ENCODE measurements around the gene HOMER2. TPM values are rescaled to one million over a fixed set of nuclear protein-coding genes. Genes with fewer than 3 reads are reported as not detected.

HOMER2 gene
- total RNA-seq, 1 experiment from 2014 or later = 22.1 TPM

DNA sequence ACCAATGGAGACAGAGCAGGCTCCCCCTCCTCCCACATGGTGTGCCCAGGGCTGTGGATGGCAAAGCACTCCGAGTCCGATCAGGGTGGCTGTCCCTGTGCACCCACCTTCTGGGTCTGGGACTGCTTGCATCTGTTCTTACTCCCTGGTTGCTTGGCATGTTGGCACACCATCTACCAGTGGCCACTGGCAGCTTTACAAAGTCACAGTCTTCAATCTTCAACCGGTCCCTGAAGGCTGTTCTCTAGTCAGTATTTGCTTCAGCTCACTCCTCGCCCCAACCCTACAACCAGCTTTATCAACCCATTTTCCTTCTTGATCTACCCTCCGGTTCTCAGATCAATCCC, 14.8 kb downstream of the HOMER2 start:
- no peak for DNase-seq (ENCODE audit: low read depth)
- in situ Hi-C loops (cut with HindIII; ENCODE audit: low pct_unique_long_range_greater_than_20kb, low sequenced_read_pairs) = no loop called here

DNA sequence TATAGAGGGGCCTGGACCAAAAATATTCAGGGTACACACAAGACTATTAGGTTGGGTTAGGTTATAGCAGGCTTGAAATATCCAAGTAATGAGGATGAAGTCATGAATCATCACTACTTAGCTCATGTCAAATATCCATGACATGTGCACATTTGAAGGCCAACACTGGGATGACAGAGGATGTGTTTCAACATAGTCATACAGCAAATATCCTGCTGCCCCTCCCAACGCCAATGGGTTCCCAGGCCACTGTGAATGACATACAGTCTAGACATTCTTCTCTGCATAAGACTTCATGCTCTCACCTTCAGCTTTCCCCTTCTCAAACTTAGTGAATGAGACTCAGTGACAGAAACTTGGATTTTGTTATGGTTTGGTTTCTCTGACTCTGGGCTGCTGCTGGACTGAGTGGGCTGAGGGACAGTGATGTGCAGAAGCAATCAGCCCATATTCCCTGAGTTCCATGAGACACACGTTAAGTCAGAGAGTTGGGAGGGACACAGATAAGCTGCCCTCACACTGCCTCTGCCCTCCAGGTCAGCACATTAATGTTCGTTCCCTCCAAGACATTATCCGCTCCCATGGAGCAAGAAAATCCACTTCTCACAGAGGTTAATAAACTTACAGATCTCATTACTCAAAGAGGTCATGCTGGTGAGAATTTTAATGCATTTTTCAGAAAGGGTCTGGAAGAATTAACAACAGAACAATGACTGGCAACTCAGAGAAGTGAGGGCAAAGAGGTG, 15.4 kb downstream of the HOMER2 start:
- in situ Hi-C loops (cut with HindIII; ENCODE audit: low pct_unique_long_range_greater_than_20kb, low sequenced_read_pairs) = no loop called here
- DNase-seq (ENCODE audit: low read depth) = no peak

DNA sequence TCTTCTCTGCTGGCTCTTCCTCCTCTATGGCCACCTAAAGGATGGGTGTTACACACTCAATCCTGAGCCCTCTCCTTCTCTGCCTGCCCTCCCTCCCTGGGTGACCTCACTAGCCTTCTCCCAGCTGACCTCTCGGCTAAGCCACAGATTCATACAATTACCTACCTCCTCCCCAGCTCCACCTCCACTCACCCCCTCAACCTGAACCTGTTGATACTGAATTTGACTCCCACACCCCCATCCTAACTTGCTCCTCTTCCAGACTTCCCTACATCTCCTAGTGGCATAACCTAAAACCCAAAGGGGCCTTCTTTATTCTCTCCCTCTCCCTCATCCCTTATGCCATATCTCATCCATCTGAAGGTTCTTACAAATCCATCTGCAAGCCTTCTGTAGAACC, 17.1 kb downstream of the HOMER2 start:
- no peak for DNase-seq (ENCODE audit: low read depth)
- in situ Hi-C loops (cut with HindIII; ENCODE audit: low pct_unique_long_range_greater_than_20kb, low sequenced_read_pairs) = no loop called here

DNA sequence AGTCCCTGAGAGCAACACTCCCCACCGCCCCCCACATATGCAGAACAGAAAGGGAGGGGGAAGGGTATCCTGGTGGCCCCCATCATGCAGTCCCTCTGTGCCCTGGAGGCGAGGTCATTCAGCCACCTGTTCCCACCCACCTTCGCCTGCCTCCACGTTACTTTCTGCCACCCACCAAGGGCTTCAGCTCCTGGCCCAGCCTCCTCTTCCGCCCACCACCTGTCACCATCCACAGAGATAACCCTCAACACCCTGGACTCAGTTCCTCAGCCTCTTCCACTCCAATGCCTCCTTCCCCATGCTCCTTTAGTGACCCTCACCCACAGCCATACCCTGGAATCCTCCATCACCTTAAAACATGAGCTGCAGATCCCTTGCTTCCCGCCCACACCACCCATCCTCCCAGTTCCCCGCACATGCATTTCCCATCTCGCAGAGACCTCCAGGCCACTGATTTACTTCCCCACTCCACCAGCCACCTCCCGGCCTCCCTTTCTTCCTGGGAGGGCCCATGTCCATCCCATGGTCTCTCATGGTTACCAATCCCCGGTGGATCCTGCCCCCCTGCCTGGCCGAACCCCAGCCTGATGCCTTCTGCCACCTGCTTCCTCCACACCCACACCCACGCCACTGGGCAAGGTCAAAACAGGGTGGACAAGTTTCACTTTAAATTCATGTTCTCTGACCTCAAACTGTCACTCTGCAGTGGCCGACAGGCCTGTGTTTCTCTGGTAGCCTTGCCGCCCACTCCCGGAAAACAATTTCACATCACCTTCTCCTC, 18.2 kb downstream of the HOMER2 start:
- in situ Hi-C loops (cut with HindIII; ENCODE audit: low pct_unique_long_range_greater_than_20kb, low sequenced_read_pairs) = no loop called here
- DNase-seq (ENCODE audit: low read depth) = no peak

DNA sequence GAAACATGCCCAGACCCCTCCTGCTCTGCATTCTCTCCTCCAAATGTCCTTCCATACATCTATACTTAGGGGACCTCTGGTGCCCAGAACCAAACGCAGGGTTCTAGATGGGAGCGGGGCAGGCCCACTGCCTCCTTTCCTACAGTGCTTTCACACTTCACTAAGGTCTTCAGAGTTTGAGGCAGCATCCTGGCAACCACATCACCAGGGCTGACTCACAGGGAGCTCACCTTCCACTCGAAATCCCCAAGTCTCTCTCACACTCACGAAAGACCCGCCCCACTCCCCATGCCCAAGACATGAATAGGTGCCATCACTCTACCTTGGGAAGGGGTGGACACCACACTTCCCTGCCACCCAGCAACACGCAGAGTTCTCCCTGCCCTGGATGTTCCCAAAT, 18.9 kb downstream of the HOMER2 start:
- in situ Hi-C loops (cut with HindIII; ENCODE audit: low pct_unique_long_range_greater_than_20kb, low sequenced_read_pairs) = no loop called here

DNA sequence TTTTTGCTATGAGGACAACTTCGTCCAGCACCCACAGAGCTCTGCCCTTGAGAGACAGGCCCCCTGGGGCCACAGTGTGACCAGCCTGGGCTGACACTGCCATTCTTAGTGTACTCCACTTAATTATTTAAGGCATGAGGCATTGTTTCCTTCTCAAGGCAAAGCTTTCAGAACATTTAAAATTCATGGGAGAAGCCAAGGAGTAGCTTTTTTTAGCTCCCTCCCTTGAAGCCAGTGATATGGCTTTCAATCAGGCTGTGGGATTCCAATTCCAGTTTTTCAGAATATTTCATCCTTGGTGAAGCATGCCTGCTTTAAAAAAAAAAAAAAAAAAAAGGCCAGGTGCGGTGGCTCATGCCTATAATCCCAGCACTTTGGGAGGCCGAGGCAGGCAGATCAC, 21.3 kb downstream of the HOMER2 start:
- DNase-seq (ENCODE audit: low read depth) = no peak
- in situ Hi-C loops (cut with HindIII; ENCODE audit: low pct_unique_long_range_greater_than_20kb, low sequenced_read_pairs) = no loop called here

More for the DNA sequence above, 18.9 kb downstream of the HOMER2 start:
- no peak for DNase-seq (ENCODE audit: low read depth)

DNA sequence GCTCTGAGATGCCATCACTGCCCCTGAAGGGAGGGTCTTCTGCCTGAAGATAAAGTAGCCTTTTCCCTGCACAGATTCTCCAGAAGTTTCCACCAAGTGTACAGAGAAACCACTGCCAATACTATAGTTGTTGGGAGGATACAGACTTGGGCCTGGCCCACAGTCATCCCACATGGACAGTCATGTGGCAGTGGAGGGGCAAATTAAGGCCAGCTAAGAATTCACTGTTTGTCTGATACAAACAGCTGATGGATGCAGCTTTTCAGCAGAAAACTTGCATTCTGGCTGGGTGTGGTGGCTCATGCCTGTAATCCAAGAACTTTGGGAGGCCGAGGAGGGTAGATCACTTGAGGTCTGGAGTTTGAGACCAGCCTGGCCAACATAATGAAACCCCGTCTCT, 22.1 kb downstream of the HOMER2 start:
- no peak for DNase-seq (ENCODE audit: low read depth)
- in situ Hi-C loops (cut with HindIII; ENCODE audit: low pct_unique_long_range_greater_than_20kb, low sequenced_read_pairs) = no loop called here

DNA sequence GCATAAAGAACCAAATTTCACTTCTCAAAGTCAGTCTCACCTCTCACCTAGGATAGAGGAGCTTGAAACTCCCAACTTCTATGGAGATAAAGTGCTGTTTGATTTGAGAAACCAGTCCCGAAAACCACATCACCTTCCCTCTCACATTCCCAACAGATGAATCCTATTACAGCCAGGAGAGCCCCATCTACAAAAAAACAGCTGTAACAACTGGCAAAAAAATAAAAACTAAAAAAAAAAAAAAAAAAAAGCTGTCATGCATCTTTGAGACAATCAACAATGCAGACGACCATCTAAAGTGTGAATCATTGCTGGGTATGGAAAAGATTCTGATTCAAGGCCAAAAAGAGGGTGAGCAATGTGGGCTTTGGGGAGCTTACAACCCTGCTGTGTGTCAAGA, 23.8 kb downstream of the HOMER2 start:
- DNase-seq (ENCODE audit: low read depth) = no peak
- in situ Hi-C loops (cut with HindIII; ENCODE audit: low pct_unique_long_range_greater_than_20kb, low sequenced_read_pairs) = no loop called here

DNA sequence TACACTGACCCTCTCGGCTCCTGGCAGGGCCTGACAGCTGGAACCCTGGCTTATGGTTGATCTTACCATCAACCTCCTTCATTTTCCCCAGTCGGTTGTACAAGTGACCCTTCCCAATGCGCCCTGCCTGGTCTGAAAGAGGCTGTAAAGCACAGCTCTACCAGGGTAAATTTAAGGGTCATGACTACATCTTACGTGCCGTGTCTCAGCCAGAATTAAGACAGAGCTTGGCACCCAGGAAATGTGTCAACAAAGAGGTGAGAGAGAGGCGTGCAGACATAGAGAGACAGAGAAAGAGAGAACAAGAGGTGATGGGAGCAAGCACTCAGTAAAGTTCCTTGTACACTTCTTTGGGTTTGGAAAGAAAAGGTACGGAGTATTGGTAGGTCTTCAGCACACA, 28.8 kb downstream of the HOMER2 start:
- in situ Hi-C loops (cut with HindIII; ENCODE audit: low pct_unique_long_range_greater_than_20kb, low sequenced_read_pairs) = no loop called here
- DNase-seq (ENCODE audit: low read depth) = no peak

DNA sequence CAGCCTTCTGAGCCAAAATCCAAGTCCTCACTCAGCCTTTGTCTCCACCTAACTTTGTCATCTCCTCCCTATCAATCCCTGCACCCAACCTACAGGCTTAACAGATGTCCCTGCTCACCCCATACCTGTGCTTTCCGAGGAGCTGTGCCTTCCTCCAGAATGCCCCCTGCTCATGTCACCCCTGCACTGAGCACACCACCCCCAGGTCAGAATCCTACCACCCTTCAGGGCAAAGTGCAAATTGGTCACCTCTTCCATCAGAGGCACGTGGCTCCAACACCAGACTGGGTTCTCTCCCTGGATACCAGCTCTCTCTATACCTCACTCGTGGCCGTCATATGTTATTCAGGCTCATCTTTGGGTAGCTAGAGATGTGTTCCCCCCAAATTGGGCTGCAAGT, 29.8 kb downstream of the HOMER2 start:
- in situ Hi-C loops (cut with HindIII; ENCODE audit: low pct_unique_long_range_greater_than_20kb, low sequenced_read_pairs) = no loop called here
- DNase-seq (ENCODE audit: low read depth) = no peak

DNA sequence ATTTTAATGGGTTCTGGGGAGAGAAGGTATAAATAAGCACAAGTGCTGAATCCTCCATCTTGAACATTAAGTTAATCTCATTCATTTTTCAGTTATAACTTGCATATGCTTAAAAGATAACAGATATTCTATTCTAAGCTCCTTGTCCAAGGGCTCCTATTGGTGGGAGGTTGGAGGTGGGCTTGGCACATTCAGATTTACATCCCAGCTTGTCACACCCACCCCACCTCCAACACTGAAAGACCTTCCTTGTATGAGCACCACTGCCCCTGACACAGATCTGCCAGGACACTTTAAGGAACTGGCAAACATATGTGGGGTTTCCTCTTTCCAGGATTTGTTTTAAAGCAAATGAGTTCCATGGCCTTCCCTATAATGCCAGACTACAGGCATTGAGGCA, 30.6 kb downstream of the HOMER2 start:
- in situ Hi-C loops (cut with HindIII; ENCODE audit: low pct_unique_long_range_greater_than_20kb, low sequenced_read_pairs) = no loop called here
- no peak for DNase-seq (ENCODE audit: low read depth)

DNA sequence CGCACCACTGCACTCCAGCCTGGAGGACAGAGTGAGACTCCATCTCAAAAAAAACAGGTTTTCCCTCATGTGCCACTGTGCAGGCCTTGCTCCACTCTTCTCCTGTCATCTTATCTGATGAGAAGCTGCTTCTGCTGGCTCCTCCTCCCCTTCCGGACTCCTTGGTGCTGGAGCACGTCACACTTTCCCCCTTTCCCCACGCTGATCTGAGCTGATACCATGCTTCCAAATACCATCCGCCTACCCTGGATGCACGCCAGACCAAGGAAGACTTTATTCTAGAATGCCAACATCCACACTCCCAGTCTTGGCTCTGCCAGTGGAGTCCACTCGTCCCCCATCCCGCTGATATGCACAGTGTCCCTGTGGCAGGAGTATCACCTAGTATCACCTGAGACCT, 31.3 kb downstream of the HOMER2 start:
- in situ Hi-C loops (cut with HindIII; ENCODE audit: low pct_unique_long_range_greater_than_20kb, low sequenced_read_pairs) = no loop called here
- no peak for DNase-seq (ENCODE audit: low read depth)

DNA sequence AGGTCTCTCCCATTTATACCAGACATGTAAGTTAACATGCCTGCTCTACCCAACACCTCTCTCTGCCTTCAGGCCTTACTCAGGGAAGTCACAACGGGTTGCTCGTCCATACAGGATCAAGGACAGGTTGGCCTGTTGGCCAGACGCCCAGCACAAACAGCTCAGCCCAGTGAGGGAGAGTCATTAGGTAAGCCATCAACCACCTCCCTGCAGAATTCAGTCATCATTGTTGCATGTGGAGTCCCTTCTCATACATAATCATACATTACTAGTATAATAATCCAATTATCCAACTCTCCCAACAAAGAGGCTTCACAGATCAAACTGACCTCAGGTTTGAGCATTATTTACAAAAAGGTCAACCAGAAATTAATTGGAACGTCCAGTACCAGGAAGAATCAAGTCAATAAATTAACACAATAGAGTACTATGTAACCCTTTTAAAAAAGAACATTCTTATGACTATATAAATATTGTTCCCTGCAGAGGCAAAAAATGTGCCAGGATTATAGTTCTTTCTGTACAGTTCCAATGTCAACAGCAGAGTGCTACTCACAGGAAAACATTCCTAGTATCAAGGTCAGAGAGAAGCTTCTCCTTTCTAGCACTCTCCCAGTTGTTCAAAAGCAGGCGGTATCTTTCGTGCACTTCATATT, 33.2 kb downstream of the HOMER2 start:
- in situ Hi-C loops (cut with HindIII; ENCODE audit: low pct_unique_long_range_greater_than_20kb, low sequenced_read_pairs) = no loop called here

DNA sequence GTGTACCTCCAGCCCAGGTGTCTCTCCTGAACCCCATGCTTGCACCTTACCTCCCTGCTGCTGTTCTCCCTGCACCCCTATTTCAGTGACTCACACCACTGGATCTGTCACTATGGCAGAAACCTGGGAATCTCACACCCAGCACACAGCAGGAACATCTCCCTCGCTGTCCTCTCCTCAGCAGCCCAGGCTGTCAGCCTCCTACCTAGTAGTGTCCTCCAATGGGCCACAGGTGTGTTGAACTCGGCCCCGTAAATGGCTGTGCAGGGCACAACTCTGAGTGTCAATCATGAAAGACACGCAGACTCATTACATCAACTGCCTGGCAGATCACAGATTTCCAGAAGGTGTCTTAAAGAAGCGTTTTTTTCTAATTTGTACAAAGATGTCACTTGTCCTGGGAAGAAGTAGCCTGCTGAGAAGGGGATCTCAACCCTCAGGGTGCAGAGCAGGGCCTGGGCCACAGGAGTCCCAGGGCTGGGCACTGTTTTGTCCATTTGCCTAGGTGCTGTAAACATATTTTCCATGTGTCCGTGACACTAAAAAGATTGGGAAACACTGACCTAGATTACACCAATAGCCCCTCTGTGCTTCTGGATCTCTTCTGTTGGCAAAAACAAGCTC, 33.8 kb downstream of the HOMER2 start:
- in situ Hi-C loops (cut with HindIII; ENCODE audit: low pct_unique_long_range_greater_than_20kb, low sequenced_read_pairs) = no loop called here
- no peak for DNase-seq (ENCODE audit: low read depth)

More for the DNA sequence above, 33.2 kb downstream of the HOMER2 start:
- DNase-seq (ENCODE audit: low read depth) = peak; percentile 26

DNA sequence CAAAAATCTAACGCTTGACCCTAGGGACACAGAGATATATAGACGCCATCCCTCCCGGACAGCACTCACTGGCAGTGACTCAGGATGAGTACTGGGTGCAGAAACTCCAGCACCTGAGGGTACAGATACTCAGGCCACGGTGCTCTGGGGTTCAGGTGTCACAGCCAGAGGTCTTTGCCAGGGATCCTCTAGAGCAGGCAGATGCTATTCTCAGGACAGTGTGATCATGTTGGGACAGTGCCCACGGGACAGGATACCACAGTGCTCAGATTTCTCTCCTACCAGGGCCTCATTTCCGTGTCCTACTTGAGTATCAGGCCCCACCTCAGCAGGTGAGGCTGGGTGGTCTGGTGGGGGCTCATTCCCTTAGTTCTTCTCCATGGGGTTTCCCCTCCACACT, 34.4 kb downstream of the HOMER2 start:
- in situ Hi-C loops (cut with HindIII; ENCODE audit: low pct_unique_long_range_greater_than_20kb, low sequenced_read_pairs) = no loop called here
- DNase-seq (ENCODE audit: low read depth) = no peak

DNA sequence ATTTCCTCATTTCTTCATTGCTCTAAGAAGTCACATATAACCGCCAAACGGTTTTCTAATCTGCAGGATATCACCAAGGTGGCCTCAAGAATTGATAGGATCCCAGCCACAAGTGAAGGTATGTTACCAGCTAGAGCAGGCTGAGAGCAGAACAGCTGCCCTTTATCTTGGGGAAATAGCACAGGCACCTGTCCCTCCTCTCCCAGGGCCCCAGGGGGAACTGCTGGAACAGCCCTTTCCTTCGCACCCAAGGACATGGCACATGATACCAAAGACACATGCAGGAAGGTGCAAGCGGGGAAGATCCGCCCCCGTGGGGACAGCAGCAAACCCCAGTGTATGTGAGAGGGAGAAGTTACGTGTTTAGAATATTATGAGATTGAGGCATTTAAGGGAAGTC, 35.3 kb downstream of the HOMER2 start:
- in situ Hi-C loops (cut with HindIII; ENCODE audit: low pct_unique_long_range_greater_than_20kb, low sequenced_read_pairs) = no loop called here
- DNase-seq (ENCODE audit: low read depth) = no peak

DNA sequence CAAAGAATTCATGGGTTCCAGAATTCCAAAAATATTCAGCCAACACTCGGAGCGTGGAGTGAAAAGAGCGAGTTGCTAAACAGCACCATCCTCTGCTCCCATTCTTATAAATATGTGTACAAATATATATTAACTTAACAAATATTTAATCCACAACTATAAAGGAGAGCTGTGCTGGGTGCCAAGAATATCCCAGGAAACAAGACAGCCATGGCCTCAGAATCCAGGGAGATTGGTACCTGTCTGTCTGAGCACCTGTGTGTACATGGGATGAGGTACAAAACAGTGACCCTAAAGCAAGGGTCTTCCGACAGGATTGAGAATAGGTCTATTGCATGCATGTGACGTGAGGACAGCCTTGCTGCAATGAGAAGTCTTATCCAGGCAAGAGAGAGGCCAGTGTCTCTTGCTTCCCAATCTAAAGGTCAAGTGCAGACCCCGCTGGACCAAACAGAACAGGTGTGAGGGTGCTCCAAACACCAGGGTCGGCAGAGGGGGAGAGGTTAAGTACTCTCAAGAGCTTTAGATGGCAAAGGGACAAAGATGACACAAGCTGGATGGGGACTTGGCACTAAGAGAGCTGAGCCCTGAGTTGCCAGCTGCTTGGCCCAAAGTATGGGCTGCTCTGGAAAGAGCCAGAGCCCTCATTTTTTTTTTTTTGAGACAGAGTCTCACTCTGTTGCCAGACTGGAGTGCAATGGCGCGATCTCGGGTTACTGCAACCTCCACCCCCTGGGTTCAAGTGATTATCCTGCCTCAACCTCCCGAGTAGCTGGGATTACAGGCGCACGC, 36.2 kb downstream of the HOMER2 start:
- in situ Hi-C loops (cut with HindIII; ENCODE audit: low pct_unique_long_range_greater_than_20kb, low sequenced_read_pairs) = no loop called here
- no peak for DNase-seq (ENCODE audit: low read depth)

DNA sequence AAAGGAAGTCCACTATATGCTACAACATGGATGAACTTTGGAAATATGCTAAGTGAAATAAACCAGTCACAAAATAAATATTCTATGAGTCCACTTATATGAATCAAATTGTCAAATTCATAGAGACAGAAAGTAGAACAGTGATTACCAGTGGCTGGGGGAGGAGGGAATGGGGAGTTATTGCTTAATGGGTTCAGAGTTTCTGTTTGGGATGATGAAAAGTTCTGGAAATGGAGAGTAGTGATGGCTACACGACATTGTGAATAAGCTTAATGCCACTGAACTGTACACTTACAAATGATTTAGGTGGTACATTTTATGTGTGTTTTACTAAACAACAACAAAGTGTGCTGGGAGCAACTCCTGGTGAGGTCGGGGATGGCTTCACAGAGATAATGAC, 38.1 kb downstream of the HOMER2 start:
- in situ Hi-C loops (cut with HindIII; ENCODE audit: low pct_unique_long_range_greater_than_20kb, low sequenced_read_pairs) = no loop called here
- no peak for DNase-seq (ENCODE audit: low read depth)

Data from Caki2 (cell line).